ENCODE measurements around the gene PRCP. TPM values are rescaled to one million over a fixed set of nuclear protein-coding genes. Genes with fewer than 3 reads are reported as not detected.

Gene PRCP
- total and polyA plus RNA-seq, 7 donors = 11.5 to 23.5 (median 12.1) TPM

DNA sequence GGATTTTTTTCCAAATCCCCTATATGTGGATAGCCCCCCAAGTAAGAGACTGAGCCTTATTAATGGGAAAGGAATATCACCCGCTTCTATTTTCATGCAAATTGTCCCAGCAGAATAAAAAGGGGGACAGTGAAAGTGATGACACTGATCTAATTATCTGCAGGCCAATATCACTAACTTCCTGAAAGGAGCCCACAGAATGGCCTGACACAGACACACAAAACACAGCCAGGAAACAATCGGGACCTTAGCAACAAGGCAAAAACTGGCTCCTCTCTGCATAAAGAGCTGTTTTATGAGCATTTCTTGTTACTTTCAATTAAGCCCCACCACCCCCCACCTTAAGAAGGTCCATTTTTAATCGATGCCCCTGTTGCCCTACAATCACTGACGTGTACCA, 112.2 kb downstream of the PRCP start:
- TF ChIP-seq, protein P1, sequence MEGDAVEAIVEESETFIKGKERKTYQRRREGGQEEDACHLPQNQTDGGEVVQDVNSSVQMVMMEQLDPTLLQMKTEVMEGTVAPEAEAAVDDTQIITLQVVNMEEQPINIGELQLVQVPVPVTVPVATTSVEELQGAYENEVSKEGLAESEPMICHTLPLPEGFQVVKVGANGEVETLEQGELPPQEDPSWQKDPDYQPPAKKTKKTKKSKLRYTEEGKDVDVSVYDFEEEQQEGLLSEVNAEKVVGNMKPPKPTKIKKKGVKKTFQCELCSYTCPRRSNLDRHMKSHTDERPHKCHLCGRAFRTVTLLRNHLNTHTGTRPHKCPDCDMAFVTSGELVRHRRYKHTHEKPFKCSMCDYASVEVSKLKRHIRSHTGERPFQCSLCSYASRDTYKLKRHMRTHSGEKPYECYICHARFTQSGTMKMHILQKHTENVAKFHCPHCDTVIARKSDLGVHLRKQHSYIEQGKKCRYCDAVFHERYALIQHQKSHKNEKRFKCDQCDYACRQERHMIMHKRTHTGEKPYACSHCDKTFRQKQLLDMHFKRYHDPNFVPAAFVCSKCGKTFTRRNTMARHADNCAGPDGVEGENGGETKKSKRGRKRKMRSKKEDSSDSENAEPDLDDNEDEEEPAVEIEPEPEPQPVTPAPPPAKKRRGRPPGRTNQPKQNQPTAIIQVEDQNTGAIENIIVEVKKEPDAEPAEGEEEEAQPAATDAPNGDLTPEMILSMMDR (IDR thresholded peaks at IDR 0.05) = no peak
- no peak overlapping the region for H3K4me3 ChIP-seq
- WGBS, 3 donors = 90 to 95% (median 90%) methylated on average over 4 of the region's 4 CpGs
- no peaks in the 10 kb centered on the region for H3K36me3 ChIP-seq (ENCODE audit: insufficient read depth in 1 of 2, low read depth in 1 of 2)
- H3K27ac ChIP-seq = no peak overlapping the region
- H3K27me3 ChIP-seq (ENCODE audit: insufficient read depth in 3 of 3, low read length in 2 of 3) = no peaks in the 10 kb centered on the region
- DNase-seq (no peak), ATAC-seq (no peak)
- intact Hi-C loops (cut with DNase I) = no loop called here
- H3K9me3 ChIP-seq = no peaks in the 10 kb centered on the region
- no peaks in the 10 kb centered on the region for H3K4me1 ChIP-seq

GRCh38 chr11:82786836-82787235, 113.4 kb downstream of the PRCP start:
- TF ChIP-seq, protein P1 (IDR thresholded peaks at IDR 0.05) = no peak
- Histone ChIP-seq H3K27ac (no peak overlapping the region), H3K27me3 (ENCODE audit: insufficient read depth in 3 of 3, low read length in 2 of 3) (no peaks in the 10 kb centered on the region), H3K4me3 (no peak overlapping the region), H3K9me3 (no peaks in the 10 kb centered on the region), H3K36me3 (ENCODE audit: insufficient read depth in 1 of 2, low read depth in 1 of 2) (no peaks in the 10 kb centered on the region), H3K4me1 (no peaks in the 10 kb centered on the region)
- WGBS, 3 donors = 76 to 87% (median 76%) methylated on average over 3 of the region's 3 CpGs
- DNase-seq = no peak
- intact Hi-C loops (cut with DNase I) = no loop called here
- no peak for ATAC-seq

DNA sequence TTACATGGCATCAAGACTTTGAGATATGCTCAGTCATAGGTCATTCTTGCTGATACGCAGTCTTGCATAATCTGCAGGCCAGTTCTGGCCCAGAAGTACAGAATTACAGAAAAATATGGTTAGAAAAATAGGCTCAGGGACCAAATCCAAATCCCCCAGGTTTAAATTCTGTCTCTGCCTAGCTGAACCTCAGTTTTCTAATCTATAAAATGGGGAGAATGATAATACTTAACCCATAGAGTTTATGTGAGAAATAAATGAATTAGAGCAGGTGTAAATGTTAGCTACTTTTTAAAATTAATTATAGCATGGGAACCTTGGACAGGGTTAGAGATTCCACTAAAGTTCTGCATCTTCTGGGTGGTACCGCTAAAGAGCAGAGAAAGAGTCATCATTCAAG, 114.2 kb downstream of the PRCP start:
- no peak overlapping the region for H3K4me3 ChIP-seq
- H3K27me3 ChIP-seq (ENCODE audit: insufficient read depth in 3 of 3, low read length in 2 of 3) = no peaks in the 10 kb centered on the region
- no peaks in the 10 kb centered on the region for H3K4me1 ChIP-seq
- H3K27ac ChIP-seq = no peak overlapping the region
- DNase-seq = no peak
- WGBS, 3 donors = 90 to 93% (median 92%) methylated on average over 2 of the region's 2 CpGs
- TF ChIP-seq, protein P1 (IDR thresholded peaks at IDR 0.05) = no peak
- intact Hi-C loops (cut with DNase I) = no loop called here
- no peak for ATAC-seq
- H3K36me3 ChIP-seq (ENCODE audit: insufficient read depth in 1 of 2, low read depth in 1 of 2) = no peaks in the 10 kb centered on the region
- H3K9me3 ChIP-seq = no peaks in the 10 kb centered on the region

DNA sequence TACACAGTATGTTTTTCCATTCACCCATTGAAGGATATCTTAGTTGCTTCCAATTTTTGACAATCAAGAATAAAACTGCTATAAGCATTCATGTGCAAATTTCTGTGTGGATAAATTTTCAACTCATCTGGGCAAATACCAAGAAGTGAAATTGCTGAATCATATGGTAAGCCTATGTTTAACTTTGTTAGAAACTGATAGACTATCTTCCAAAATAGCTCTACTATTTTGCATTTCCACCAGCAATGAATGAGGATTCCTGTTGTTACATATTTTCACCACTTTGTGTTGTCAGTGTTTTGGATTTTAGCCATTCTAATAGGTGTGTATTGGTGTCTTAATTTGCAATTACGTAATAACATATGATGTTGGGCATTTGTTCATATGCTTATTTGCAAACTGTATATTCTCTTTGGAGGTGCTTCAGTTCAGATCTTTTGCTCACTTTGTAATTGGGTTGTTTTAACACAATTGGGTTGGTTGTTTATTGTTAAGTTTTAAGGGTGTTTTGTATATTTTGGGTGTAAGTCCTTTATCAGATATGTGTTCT, 117.3 kb downstream of the PRCP start:
- no peaks in the 10 kb centered on the region for H3K27me3 ChIP-seq (ENCODE audit: insufficient read depth in 3 of 3, low read length in 2 of 3)
- H3K4me1 ChIP-seq = no peaks in the 10 kb centered on the region
- H3K27ac ChIP-seq = no peak overlapping the region
- no peak for DNase-seq
- no peaks in the 10 kb centered on the region for H3K36me3 ChIP-seq (ENCODE audit: insufficient read depth in 1 of 2, low read depth in 1 of 2)
- no peaks in the 10 kb centered on the region for H3K9me3 ChIP-seq
- 87 to 98% (median 94%) methylated on average over 1 of the region's 1 CpG for WGBS, 3 donors
- no peak overlapping the region for H3K4me3 ChIP-seq
- TF ChIP-seq, protein P1 (IDR thresholded peaks at IDR 0.05) = no peak
- intact Hi-C loops (cut with DNase I) = no loop called here
- no peak for ATAC-seq

DNA sequence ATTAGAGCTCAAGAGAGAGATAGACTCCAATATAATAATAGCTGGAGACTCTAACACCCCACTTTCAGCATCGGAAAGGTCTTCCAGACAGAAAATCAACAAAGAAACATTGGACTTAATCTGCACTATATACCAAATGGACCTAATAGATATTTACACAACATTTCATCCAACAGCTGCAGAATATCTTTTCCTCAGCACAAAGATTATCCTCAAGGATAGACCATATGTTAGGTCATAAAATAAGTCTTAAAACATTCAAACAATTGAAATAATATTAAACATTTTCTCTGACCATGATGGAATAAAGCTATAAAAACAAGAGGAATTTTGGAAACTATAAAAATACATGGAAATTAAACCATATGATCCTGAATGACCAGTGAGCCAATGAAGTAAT, 121.5 kb downstream of the PRCP start:
- DNase-seq (no peak), ATAC-seq (no peak)
- no peaks in the 10 kb centered on the region for H3K4me1 ChIP-seq
- H3K36me3 ChIP-seq (ENCODE audit: insufficient read depth in 1 of 2, low read depth in 1 of 2) = no peaks in the 10 kb centered on the region
- WGBS, 3 donors = 75 to 96% (median 77%) methylated on average over 1 of the region's 1 CpG
- H3K4me3 ChIP-seq = no peak overlapping the region
- H3K27ac ChIP-seq = no peak overlapping the region
- intact Hi-C loops (cut with DNase I) = no loop called here
- peaks cover 6% of the 10 kb centered on the region for H3K9me3 ChIP-seq
- no peaks in the 10 kb centered on the region for H3K27me3 ChIP-seq (ENCODE audit: insufficient read depth in 3 of 3, low read length in 2 of 3)
- TF ChIP-seq, protein P1 (IDR thresholded peaks at IDR 0.05) = no peak

Measured in psoas muscle (tissue), 8 donors.